Measurements from ENCODE around the gene PARD3.
"Not testable (repeated sequence)": the region's sequence is repeated elsewhere in the genome, so short reads cannot be mapped to it uniquely, and the experiment has no call there.

PARD3 gene

GRCh38 chr10:34291466-34292193 lies 523.5 kb downstream of the PARD3 start:
- in situ Hi-C loops (cut with MboI; ENCODE audit: low sequenced_read_pairs), result no loop called here

GRCh38 chr10:34290412-34291081 lies 524.5 kb downstream of the PARD3 start:
- in situ Hi-C loops (cut with MboI; ENCODE audit: low sequenced_read_pairs), result no loop called here

- in situ Hi-C loops (cut with MboI; ENCODE audit: low sequenced_read_pairs), result no loop called here
Observed at GRCh38 chr10:34288634-34289033, 526.5 kb downstream of the PARD3 start.

- in situ Hi-C loops (cut with MboI; ENCODE audit: low sequenced_read_pairs), result no loop called here
Observed at GRCh38 chr10:34286136-34286739, 528.9 kb downstream of the PARD3 start.

- in situ Hi-C loops (cut with MboI; ENCODE audit: low sequenced_read_pairs), result no loop called here
Observed at GRCh38 chr10:34281661-34282582, 533.2 kb downstream of the PARD3 start.

- in situ Hi-C loops (cut with MboI; ENCODE audit: low sequenced_read_pairs), result no loop called here
Observed at GRCh38 chr10:34280599-34281374, 534.3 kb downstream of the PARD3 start.

GRCh38 chr10:34275626-34276130 lies 539.4 kb downstream of the PARD3 start:
- in situ Hi-C loops (cut with MboI; ENCODE audit: low sequenced_read_pairs), result no loop called here

- in situ Hi-C loops (cut with MboI; ENCODE audit: low sequenced_read_pairs), result no loop called here
Observed at GRCh38 chr10:34274906-34275305, 540.2 kb downstream of the PARD3 start.

GRCh38 chr10:34273340-34273739 lies 541.8 kb downstream of the PARD3 start:
- in situ Hi-C loops (cut with MboI; ENCODE audit: low sequenced_read_pairs), result no loop called here

- in situ Hi-C loops (cut with MboI; ENCODE audit: low sequenced_read_pairs), result no loop called here
Observed at GRCh38 chr10:34272316-34272715, 542.8 kb downstream of the PARD3 start.

- in situ Hi-C loops (cut with MboI; ENCODE audit: low sequenced_read_pairs), result not testable (repeated sequence)
Observed at GRCh38 chr10:34268410-34268809, 546.7 kb downstream of the PARD3 start.

GRCh38 chr10:34262985-34263384 lies 552.1 kb downstream of the PARD3 start:
- in situ Hi-C loops (cut with MboI; ENCODE audit: low sequenced_read_pairs), result no loop called here

GRCh38 chr10:34260904-34261303 lies 554.2 kb downstream of the PARD3 start:
- in situ Hi-C loops (cut with MboI; ENCODE audit: low sequenced_read_pairs), result no loop called here

- in situ Hi-C loops (cut with MboI; ENCODE audit: low sequenced_read_pairs), result no loop called here
Observed at GRCh38 chr10:34256216-34256615, 558.9 kb downstream of the PARD3 start.

- in situ Hi-C loops (cut with MboI; ENCODE audit: low sequenced_read_pairs), result no loop called here
Observed at GRCh38 chr10:34255035-34255434, 560.1 kb downstream of the PARD3 start.

GRCh38 chr10:34254596-34254995 lies 560.5 kb downstream of the PARD3 start:
- in situ Hi-C loops (cut with MboI; ENCODE audit: low sequenced_read_pairs), result no loop called here

GRCh38 chr10:34252111-34252510 lies 563.0 kb downstream of the PARD3 start:
- in situ Hi-C loops (cut with MboI; ENCODE audit: low sequenced_read_pairs), result no loop called here

- in situ Hi-C loops (cut with MboI; ENCODE audit: low sequenced_read_pairs), result no loop called here
Observed at GRCh38 chr10:34251177-34251576, 563.9 kb downstream of the PARD3 start.

GRCh38 chr10:34250722-34251121 lies 564.4 kb downstream of the PARD3 start:
- in situ Hi-C loops (cut with MboI; ENCODE audit: low sequenced_read_pairs), result no loop called here

- in situ Hi-C loops (cut with MboI; ENCODE audit: low sequenced_read_pairs), result no loop called here
Observed at GRCh38 chr10:34249634-34250033, 565.5 kb downstream of the PARD3 start.
